ENCODE results near the gene ADAMTSL2. TPM values are rescaled to one million over a fixed set of nuclear protein-coding genes. Genes with fewer than 3 reads are reported as not detected.
"Not testable (repeated sequence)": the region's sequence is repeated elsewhere in the genome, so short reads cannot be mapped to it uniquely, and the experiment has no call there.

Gene ADAMTSL2
- total RNA-seq, 3 donors from 2014 or later (not counting 1 experiment from before 2014, with no cell fraction given): not detected

DNA sequence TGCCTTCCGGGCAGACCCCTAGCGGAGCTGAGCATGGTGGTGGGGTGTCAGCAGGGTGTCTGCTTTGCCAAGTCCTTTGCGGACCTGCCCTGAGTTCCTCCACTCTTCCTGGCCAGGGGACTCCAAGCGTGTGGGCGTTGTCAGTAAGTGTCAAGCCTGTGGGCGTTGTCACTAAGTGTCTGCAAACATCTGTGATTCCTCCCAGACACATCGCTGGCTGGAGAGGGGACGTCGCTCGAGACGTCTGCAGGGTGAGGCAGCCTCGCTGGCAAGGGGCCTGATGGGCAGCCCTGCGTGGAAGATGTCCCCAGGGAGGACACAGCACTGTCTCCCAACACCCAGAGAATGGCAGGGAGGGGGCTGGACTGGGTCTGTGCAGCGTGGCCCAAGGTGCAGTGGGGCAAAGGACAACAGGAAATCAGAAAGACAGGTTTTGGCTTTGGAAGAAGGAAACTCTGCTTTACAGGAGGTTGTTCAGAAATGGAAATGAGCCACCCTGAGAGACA is 28.8 kb downstream of the ADAMTSL2 start:
- no peak overlapping the region for H3K4me3 ChIP-seq (ENCODE audit: low read length)
- peak overlapping the region; percentile 45 for H3K4me3 Mint-ChIP-seq
- no peak for DNase-seq
- intact Hi-C loops (cut with micrococcal nuclease): no loop called here
- peaks cover 9% of the 10 kb centered on the region for H3K27me3 ChIP-seq (ENCODE audit: control insufficient read depth, insufficient read depth, low read length)
- H3K36me3 Mint-ChIP-seq: no peaks in the 10 kb centered on the region
- H3K4me1 Mint-ChIP-seq: peaks cover 6 to 16% of the 10 kb centered on the region in 2 donors
- 44% methylated on average over 14 of the region's 14 CpGs for WGBS (ENCODE audit: insufficient coverage)
- no peaks in the 10 kb centered on the region for H3K9me3 Mint-ChIP-seq
- ATAC-seq: no peak
- peak overlapping the region; percentile 79 to 87 for H3K27ac Mint-ChIP-seq
- H3K27me3 Mint-ChIP-seq (ENCODE audit: low read depth in 2 of 2): peaks cover 0 to 14% of the 10 kb centered on the region in 2 donors
- H3K9me3 ChIP-seq (ENCODE audit: control insufficient read depth, insufficient read depth, low read length): no peaks in the 10 kb centered on the region
- TF ChIP-seq, protein P1, sequence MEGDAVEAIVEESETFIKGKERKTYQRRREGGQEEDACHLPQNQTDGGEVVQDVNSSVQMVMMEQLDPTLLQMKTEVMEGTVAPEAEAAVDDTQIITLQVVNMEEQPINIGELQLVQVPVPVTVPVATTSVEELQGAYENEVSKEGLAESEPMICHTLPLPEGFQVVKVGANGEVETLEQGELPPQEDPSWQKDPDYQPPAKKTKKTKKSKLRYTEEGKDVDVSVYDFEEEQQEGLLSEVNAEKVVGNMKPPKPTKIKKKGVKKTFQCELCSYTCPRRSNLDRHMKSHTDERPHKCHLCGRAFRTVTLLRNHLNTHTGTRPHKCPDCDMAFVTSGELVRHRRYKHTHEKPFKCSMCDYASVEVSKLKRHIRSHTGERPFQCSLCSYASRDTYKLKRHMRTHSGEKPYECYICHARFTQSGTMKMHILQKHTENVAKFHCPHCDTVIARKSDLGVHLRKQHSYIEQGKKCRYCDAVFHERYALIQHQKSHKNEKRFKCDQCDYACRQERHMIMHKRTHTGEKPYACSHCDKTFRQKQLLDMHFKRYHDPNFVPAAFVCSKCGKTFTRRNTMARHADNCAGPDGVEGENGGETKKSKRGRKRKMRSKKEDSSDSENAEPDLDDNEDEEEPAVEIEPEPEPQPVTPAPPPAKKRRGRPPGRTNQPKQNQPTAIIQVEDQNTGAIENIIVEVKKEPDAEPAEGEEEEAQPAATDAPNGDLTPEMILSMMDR (IDR thresholded peaks at IDR 0.05): no peak
- peaks cover 23% of the 10 kb centered on the region for H3K4me1 ChIP-seq (ENCODE audit: control insufficient read depth, insufficient read depth, low read length)
- H3K36me3 ChIP-seq (ENCODE audit: control insufficient read depth, insufficient read depth, low read length): no peaks in the 10 kb centered on the region
- no peak overlapping the region for H3K27ac ChIP-seq (ENCODE audit: low read length)

DNA sequence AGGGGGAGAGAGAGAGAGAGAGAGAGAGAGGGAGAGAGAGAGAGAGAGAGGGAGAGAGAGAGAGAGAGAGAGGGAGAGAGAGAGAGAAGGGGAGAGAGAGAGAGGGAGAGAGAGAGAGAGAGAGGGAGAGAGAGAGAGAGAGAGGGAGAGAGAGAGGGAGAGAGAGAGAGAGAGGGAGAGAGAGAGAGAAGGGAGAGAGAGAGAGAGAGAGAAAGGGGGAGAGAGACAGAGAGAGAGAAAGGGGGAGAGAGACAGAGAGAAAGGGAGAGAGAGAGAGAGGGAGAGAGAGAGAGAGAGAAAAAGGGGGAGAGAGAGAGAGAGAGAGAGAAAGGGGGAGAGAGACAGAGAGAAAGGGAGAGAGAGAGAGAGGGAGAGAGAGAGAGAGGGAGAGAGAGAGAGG is 29.3 kb downstream of the ADAMTSL2 start:
- ATAC-seq; H3K27me3 Mint-ChIP-seq (ENCODE audit: low read depth in 2 of 2); H3K9me3 ChIP-seq (ENCODE audit: control insufficient read depth, insufficient read depth, low read length); H3K36me3 ChIP-seq (ENCODE audit: control insufficient read depth, insufficient read depth, low read length); H3K27ac ChIP-seq (ENCODE audit: low read length); H3K36me3 Mint-ChIP-seq; H3K4me3 ChIP-seq (ENCODE audit: low read length); intact Hi-C loops (cut with micrococcal nuclease); H3K27me3 ChIP-seq (ENCODE audit: control insufficient read depth, insufficient read depth, low read length); DNase-seq; H3K9me3 Mint-ChIP-seq: not testable (repeated sequence)
- peaks cover 19% of the 10 kb centered on the region for H3K4me1 ChIP-seq (ENCODE audit: control insufficient read depth, insufficient read depth, low read length)
- H3K4me1 Mint-ChIP-seq: peaks cover 1 to 11% of the 10 kb centered on the region in 2 donors
- peak overlapping the region; percentile 79 to 87 for H3K27ac Mint-ChIP-seq
- peak overlapping the region; percentile 45 for H3K4me3 Mint-ChIP-seq

DNA sequence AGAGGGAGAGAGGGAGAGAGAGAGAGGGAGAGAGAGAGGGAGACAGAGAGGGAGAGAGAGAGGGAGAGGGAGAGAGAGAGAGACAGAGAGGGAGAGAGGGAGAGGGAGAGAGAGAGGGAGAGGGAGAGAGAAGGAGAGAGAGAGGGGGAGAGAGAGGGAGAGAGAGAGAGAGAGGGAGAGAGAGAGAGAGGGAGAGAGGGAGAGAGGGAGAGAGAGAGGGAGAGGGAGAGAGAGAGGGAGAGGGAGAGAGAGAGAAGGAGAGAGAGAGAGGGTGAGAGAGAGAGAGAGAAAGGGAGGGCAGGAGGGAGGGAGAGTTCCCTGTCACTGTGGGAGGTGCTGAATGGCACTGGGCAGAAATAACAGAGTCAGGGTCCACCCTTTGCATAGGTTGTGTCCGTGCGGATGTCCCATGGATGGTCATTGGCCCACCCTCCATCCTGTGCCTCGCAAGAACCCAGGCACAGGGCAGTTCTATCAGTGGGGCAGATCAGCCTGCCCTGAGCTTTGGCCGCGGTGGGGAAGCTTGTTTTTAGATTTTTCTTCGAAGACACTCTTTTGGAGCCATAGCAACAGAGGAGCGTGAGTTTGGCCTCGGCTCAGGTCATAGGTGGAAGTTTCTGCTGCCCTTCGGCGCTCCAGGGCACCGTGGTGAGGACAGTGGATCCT is 30.1 kb downstream of the ADAMTSL2 start:
- no peak for DNase-seq
- no peaks in the 10 kb centered on the region for H3K9me3 Mint-ChIP-seq
- peaks cover 8% of the 10 kb centered on the region for H3K27me3 ChIP-seq (ENCODE audit: control insufficient read depth, insufficient read depth, low read length)
- H3K4me1 Mint-ChIP-seq: peaks cover 0 to 9% of the 10 kb centered on the region in 2 donors
- H3K27ac Mint-ChIP-seq: peak overlapping the region; percentile 53 to 87
- no peaks in the 10 kb centered on the region for H3K36me3 ChIP-seq (ENCODE audit: control insufficient read depth, insufficient read depth, low read length)
- intact Hi-C loops (cut with micrococcal nuclease): no loop called here
- H3K4me3 Mint-ChIP-seq: peak overlapping the region; percentile 40
- TF ChIP-seq, protein P1 (IDR thresholded peaks at IDR 0.05): no peak
- WGBS (ENCODE audit: insufficient coverage): 84% methylated on average over 11 of the region's 11 CpGs
- H3K4me3 ChIP-seq (ENCODE audit: low read length): no peak overlapping the region
- peaks cover 11% of the 10 kb centered on the region for H3K4me1 ChIP-seq (ENCODE audit: control insufficient read depth, insufficient read depth, low read length)
- H3K27me3 Mint-ChIP-seq (ENCODE audit: low read depth in 2 of 2): peaks cover 0 to 10% of the 10 kb centered on the region in 2 donors
- no peaks in the 10 kb centered on the region for H3K36me3 Mint-ChIP-seq
- no peak for ATAC-seq
- no peaks in the 10 kb centered on the region for H3K9me3 ChIP-seq (ENCODE audit: control insufficient read depth, insufficient read depth, low read length)
- no peak overlapping the region for H3K27ac ChIP-seq (ENCODE audit: low read length)

DNA sequence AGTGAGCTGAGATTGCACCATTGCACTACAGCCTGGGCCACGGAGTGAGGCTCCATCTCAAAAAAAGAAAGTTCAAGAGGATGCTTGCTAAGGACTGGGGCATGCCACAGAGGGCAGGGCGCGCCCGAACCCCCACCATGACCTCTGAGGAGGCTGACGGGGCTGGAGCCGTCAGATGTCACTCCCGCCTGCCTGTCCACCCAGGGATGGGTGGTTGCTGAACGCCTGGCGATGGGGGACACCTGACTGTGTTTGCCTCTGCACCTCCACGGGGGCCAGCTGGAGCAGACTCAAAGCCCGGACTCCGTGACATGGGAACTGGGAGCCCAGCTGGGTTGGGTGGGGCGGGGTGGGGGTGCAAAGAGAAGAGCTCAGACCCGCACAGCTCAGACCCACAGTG is 31.9 kb downstream of the ADAMTSL2 start:
- Histone ChIP-seq H3K4me1 (ENCODE audit: control insufficient read depth, insufficient read depth, low read length) (peaks cover 7% of the 10 kb centered on the region), H3K9me3 (ENCODE audit: control insufficient read depth, insufficient read depth, low read length) (no peaks in the 10 kb centered on the region), H3K4me3 (ENCODE audit: low read length) (no peak overlapping the region), H3K27me3 (ENCODE audit: control insufficient read depth, insufficient read depth, low read length) (peaks cover 2% of the 10 kb centered on the region), H3K27ac (ENCODE audit: low read length) (no peak overlapping the region), H3K36me3 (ENCODE audit: control insufficient read depth, insufficient read depth, low read length) (no peaks in the 10 kb centered on the region)
- DNase-seq (no peak), ATAC-seq (no peak)
- intact Hi-C loops (cut with micrococcal nuclease): no loop called here
- Mint-ChIP-seq H3K36me3 (no peaks in the 10 kb centered on the region), H3K27ac (no peak overlapping the region), H3K4me3 (no peak overlapping the region), H3K27me3 (ENCODE audit: low read depth in 2 of 2) (peaks cover 0 to 7% of the 10 kb centered on the region in 2 donors), H3K9me3 (no peaks in the 10 kb centered on the region), H3K4me1 (peaks cover 0 to 6% of the 10 kb centered on the region in 2 donors)
- 86% methylated on average over 14 of the region's 14 CpGs for WGBS (ENCODE audit: insufficient coverage)
- TF ChIP-seq, protein P1 (IDR thresholded peaks at IDR 0.05): no peak

Data from natural killer cell (primary cell).